LHCN-M2 (cell line): ENCODE data around the gene SMPD4. TPM values are rescaled to one million over a fixed set of nuclear protein-coding genes. Genes with fewer than 3 reads are reported as not detected.
"Not testable (repeated sequence)": the region's sequence is repeated elsewhere in the genome, so short reads cannot be mapped to it uniquely, and the experiment has no call there.

Experiments used
- DNase-seq: peaks from one replicate; pipeline ENCODE4 v3.0.0-alpha.2; 2012; ENCODE audit warnings: low read depth
- polyA plus RNA-seq: library from polyadenylated mRNA; unstranded; fragments of >200 nt; gene quantifications from one replicate; pipeline ENCODE4 v1.2.1, GENCODE V29; 2012; ENCODE audit warnings: missing spikeins
- total RNA-seq: library from RNA; depleted of rRNA; stranded (reverse); fragments of >200 nt; gene quantifications from 2 replicates; pipeline ENCODE4 v1.2.3, GENCODE V29; 2014; rRNA removed

SMPD4 gene
- total RNA-seq, result 41.6 and 42.5 TPM in 2 replicates
- 41.2 TPM for polyA plus RNA-seq

GRCh38 chr2:130181325-130181879 lies at the start of gene SMPD4:
Gene SMPD4, minus strand, starts transcription at chr2:130181602. Its CDS starts 5,010 bp downstream, at chr2:130176592.
- peak; percentile 93 for DNase-seq

DNA sequence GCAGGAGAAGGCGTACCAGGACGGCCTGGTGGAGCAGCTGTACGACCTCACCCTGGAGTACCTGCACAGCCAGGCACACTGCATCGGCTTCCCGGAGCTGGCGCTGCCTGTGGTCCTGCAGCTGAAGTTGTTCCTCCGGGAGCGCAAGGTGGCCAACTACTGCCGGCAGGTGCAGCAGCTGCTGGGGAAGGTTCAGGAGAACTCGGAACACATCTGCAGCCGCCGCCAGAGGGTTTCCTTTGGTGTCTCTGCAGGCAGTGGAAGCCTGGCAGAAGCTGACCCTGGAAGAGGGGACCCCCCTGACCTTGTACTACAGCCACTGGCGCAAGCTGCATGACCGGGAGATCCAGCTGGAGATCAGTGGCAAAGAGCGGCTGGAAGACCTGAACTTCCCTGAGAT lies 49.5 kb upstream of the SMPD4 start:
- not testable (repeated sequence) for DNase-seq

DNA sequence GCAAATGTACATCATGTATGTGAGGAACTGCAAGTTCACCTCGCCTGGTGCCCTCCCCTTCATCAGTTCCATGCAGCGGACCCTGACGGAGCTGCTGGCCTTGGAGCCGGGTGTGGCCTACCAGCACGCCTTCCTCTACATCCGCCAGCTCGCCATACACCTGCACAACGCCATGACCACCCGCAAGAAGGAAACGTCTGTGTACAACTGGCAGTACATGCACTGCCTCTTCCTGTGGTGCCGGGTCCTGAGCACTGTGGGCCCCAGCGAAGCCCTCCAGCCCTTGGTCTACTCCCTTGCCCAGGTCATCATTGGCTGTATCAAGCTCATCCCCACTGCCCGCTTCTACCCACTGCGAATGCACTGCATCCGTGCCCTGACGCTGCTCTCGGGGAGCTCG lies 49.0 kb upstream of the SMPD4 start:
- DNase-seq, result not testable (repeated sequence)

DNA sequence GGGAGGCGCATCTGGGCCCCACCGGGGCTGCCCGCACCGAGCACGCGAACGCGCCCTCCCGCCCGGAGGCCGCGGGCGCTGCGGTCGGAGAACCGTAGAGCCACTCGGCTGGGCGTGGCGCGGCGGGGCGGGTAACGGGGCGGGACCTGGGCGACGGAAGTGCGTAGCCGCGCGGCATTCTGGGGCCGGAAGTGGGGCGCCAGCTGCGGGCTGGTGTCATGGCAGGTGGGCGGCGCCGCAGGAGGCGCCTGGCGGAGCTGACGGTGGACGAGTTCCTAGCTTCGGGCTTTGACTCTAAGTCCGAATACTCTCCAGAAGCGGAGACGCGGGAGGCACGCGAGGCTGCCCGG lies 47.7 kb upstream of the SMPD4 start:
- DNase-seq, result not testable (repeated sequence)

- not testable (repeated sequence) for DNase-seq
Observed at GRCh38 chr2:130228467-130229160, 47.2 kb upstream of the SMPD4 start.

- DNase-seq, result not testable (repeated sequence)
Observed at GRCh38 chr2:130228005-130228404, 46.6 kb upstream of the SMPD4 start.

DNA sequence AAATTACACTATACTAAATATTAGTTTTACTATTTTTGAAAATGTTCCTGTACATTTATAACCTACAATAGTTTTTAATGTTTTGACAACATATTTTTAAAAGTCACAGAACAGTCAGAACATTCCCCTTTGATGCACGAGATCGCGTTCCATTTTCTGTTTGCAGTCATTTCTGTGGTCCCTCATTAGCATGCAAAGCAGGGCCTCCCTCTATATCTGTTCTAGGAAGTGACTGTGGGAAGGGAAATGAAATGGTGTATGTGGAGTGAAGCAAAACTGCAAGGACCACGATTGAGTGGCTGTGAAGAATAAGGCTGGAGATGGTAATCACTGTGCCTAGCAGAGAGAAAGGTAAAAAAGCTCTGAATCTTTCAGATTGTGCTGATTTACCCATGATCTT lies 41.1 kb upstream of the SMPD4 start:
- DNase-seq, result not testable (repeated sequence)

GRCh38 chr2:130220505-130220904 lies 39.1 kb upstream of the SMPD4 start:
- DNase-seq, result not testable (repeated sequence)

DNA sequence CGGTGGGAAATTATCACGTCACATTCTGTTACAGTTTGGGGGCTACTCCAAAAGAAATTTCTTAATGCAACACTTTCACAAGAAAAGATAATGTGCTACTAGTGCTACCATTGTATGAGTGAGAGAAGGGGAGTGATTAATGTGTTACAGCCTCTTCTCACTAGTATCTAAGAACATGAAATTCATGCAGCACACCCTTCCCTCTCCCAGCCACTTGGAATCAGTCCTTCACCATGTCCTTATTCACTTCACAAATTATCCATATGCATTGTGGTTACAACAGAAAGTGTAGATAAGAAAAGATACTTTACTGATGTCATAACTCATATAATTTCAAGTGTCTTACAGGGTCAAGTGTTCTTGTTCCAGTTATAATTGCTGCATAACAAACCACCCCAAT lies 37.7 kb upstream of the SMPD4 start:
- DNase-seq, result not testable (repeated sequence)

DNA sequence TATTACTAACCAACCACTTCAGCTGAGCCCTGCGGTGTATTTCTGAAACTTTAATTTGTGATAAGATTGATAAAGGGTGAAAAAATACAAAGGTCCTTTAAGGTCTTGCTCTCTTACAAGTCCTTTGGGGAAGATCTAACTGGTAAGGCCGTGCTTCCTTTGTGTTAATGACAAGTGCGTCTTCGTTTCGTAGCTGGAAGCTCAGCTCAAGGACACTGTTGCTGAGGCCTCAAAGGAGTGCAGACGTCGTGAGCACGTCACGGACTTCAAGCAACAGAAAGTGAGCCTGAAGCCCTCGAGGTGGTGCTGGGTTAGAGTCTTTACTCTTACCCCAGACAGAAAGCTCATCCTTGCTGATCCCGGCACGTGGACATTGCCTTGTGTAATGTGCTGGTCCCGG lies 25.6 kb upstream of the SMPD4 start:
- not testable (repeated sequence) for DNase-seq

DNA sequence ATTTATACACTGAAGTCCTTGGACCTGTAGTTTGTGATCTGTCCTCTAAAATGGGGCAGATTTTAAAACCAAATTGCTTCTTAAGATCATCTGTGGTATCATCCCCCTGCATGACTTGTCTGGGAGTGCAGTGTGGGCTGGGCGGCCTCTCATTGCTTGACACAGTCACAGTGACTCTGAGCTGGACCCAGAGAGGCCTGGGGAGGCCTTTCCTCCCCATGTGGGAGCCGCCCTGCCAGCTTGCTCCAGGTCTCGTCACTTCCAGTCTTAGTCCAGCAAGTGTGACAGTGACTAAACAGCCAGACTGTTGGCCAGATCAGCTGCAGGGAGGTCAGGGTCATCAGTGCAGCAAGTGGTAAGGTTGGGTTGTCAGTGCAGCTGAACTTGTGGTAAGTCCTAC lies 21.7 kb upstream of the SMPD4 start:
- not testable (repeated sequence) for DNase-seq

DNA sequence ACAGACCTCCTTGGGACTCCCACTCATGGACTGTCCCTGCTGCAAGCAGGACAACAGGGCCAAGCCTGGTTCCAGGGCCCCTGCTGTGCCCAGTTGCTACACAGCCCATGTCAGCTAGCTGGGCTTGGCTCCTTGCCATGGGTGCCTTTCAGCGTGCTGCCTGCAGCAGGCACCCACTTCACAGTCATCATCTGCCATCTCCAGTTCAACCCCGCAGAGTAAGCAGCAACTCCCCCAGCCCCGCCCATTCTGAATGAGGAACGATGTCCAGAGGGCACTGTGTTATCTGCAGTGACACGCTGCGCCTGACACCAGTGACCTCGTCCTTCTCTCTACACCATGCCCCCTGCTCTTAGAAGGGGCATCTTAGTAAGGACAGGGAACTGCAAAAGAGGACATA lies 21.1 kb upstream of the SMPD4 start:
- DNase-seq, result not testable (repeated sequence)

- DNase-seq, result no peak
Observed at GRCh38 chr2:130198343-130198742, 16.9 kb upstream of the SMPD4 start, which contains the start of gene TUBA3E. Gene TUBA3E, minus strand, starts transcription at chr2:130198439. Its CDS starts 79 bp downstream, at chr2:130198360.

DNA sequence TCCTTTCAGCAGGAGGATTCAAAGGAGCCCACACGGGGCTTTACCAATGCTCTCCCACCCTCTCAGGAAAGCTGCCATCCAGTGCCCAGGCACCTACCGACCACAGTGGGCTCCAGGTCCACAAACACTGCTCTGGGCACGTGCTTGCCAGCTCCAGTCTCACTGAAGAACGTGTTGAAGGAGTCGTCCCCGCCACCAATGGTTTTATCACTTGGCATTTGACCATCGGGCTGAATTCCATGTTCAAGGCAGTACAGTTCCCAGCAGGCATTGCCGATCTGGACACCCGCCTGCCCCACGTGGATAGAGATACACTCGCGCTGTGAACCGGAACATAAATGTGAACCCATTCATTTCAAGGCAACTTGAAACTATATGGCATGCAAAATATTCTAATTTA lies 14.7 kb upstream of the SMPD4 start:
- not testable (repeated sequence) for DNase-seq

DNA sequence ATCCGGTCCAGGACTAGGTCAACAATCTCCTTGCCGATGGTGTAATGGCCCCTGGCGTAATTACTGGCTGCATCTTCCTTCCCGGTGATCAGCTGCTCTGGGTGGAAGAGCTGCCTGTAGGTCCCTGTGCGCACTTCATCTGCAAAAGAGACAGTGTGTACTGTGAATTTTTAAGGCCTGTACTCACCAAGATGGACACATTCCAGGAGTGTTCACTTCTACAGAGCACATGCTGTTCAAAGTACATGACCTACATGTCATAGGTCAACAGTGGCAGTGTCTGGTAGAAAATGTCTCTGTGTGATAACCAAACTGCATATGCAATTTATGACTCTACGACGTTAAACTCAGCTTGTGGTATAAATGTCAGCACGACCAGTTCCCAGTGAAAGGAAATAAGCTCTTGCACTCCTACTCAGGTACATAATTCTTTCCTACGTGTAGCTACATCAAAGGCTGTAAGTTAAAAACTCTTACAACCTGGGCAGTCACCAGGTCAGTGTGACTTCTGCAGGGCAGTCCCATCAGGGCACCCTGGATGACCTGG lies 13.8 kb upstream of the SMPD4 start:
- not testable (repeated sequence) for DNase-seq

GRCh38 chr2:130193824-130194223 lies 12.4 kb upstream of the SMPD4 start:
- not testable (repeated sequence) for DNase-seq

DNA sequence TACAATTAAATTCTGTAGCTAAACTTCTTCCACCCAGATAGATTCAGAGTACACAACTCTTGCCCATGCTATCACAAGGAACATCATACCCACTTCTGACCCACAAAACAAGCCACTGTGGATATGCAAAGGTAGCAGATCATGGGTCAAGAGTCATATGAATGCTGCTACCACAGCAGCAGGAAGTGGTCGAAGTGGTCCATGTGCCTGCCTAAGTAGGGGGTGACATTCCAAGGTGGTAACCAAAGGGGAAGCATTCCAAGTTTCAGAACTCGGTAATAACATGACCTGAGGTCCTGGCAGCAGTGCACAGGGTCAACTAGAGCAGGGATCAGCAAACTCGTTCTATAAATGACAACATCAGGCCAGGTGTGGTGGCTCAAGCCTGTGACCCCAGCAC lies 11.0 kb upstream of the SMPD4 start:
- not testable (repeated sequence) for DNase-seq

GRCh38 chr2:130191319-130191718 lies 9.9 kb upstream of the SMPD4 start:
- not testable (repeated sequence) for DNase-seq

- no peak for DNase-seq
Observed at GRCh38 chr2:130190237-130190636, 8.8 kb upstream of the SMPD4 start.

DNA sequence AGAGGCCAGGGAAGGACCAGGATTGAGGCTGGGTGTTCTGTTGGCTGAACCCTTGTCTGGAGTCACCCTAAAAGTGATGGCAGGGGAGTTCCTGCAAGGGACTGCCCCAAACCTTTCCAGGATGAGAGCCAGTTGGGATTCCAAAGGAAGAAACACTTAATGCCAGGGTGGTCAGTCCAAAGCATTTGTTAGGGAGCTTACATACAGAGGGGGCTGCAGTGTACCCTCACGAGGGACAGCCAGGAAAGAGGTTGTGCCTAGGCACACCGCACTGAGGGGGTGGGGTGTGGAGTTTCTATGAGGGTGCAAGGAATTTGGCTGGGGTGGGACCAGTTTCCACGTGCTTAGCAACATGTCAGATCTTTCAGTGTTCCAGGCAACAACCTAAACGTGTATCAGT lies 7.6 kb upstream of the SMPD4 start:
- not testable (repeated sequence) for DNase-seq

- not testable (repeated sequence) for DNase-seq
Observed at GRCh38 chr2:130187859-130188792, 6.7 kb upstream of the SMPD4 start.

DNA sequence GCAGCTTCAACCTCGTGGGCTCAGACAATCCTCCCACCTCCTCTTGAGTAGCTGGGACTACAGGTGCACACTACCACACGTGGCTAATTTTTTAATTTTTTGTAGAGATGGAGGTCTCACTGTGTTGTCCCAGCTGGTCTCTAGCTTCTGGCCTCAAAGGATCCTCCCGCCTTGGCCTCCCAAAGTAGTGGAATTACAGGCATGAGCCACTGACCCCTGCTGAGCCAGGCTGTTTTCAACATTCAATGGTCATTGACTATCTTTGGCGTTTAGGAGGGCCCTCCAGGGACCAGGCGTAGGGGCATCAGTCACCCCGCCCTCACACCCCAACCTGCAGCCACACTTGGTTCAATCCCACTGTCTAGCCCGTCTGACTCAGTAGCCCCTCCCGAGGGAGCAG lies 5.9 kb upstream of the SMPD4 start:
- DNase-seq, result no peak
